Measurements from ENCODE around the gene PCGF1.

- TF ChIP-seq TAF1 (IDR thresholded peaks at IDR 0.05; ENCODE audit: borderline replicate concordance, insufficient read depth, low read length) (no peak), POLR2AphosphoS5 (IDR thresholded peaks at IDR 0.05; ENCODE audit: low read depth, low read length) (no peak)
Observed at GRCh38 chr2:74472945-74473258, 34.6 kb downstream of the PCGF1 start.
